Pancreas (tissue), 10 donors: ENCODE measurements around the gene TSPAN32. TPM values are rescaled to one million over a fixed set of nuclear protein-coding genes. Genes with fewer than 3 reads are reported as not detected.

Experiments
- ATAC-seq, 4 donors: fragments of 200-7000 bp; cut with Tn5 transposase; one replicate each; pipeline versions ENCODE4 v1.8.0 to v1.9.1; 2020; ENCODE audit warnings: mild to moderate bottlenecking in 4 of 4, moderate library complexity in 4 of 4
- DNase-seq, 6 donors: peaks; one replicate each; pipeline ENCODE4 v3.0.0-alpha.2; 2020
- FAIRE-seq: peaks from 2 replicates; lab custom pipeline; 2012; peaks lifted over from hg19 to GRCh38; lab: Jason Lieb, UNC
- H3K27ac ChIP-seq, 4 donors: fragments of 200-600 bp; sonication (generic); 1 replicate in 3 of 4; 2 replicates in 1 of 4; pipeline versions ENCODE4 v1.5.0 to v1.8.0; 2020
- H3K27me3 ChIP-seq, 4 donors: fragments of 200-600 bp; one replicate each; pipeline ENCODE4 v1.8.0; 2021
- H3K36me3 ChIP-seq, 3 donors: fragments of 200-600 bp; sonication (generic) in 1 of 3; one replicate each; pipeline versions ENCODE4 v1.5.0 to v1.8.0; 2020 to 2021
- H3K4me1 ChIP-seq, 3 donors: fragments of 200-600 bp; one replicate each; pipeline ENCODE4 v1.8.0; 2021
- H3K4me3 ChIP-seq, 4 donors: fragments of 200-600 bp; sonication (generic) in 2 of 4; one replicate each; pipeline versions ENCODE4 v1.5.0 to v1.8.0; 2020 to 2021
- H3K9me3 ChIP-seq, 4 donors: fragments of 200-600 bp; one replicate each; pipeline ENCODE4 v1.8.0; 2021
- CTCF ChIP-seq, 4 donors: fragments of 200-600 bp; sonication (generic) in 3 of 4; IDR thresholded peaks; one replicate each; pipeline versions ENCODE4 v1.5.0 to v1.8.0; 2021; ENCODE audit warnings: antibody characterized with exemption in 4 of 4
- WGBS, 2 donors: extraction: QIAGEN DNeasy Blood & Tissue Kit; methylation state at CpG; one replicate each; pipeline ENCODE4 v1.1.7; 2013; 5-methylcytosine and 5-hydroxymethylcytosine counted together
- intact Hi-C, 3 donors: fragments of 100-400 bp; cut with DNase I; formaldehyde crosslinking; loops; one replicate each; pipeline versions ENCODE4 v1.11.1 to v1.14.2; 2022
- polyA plus RNA-seq, 2 donors: library from polyadenylated mRNA; stranded (reverse); fragments of 200-250 nt; gene quantifications; one replicate each; pipeline ENCODE4 v1.2.3, GENCODE V29; 2013
- total RNA-seq, 6 donors: library from RNA; stranded (reverse); fragmentation: NEBNext Ultra II Directional in 4 of 6; extraction: Animal tissue kit (Norgen Biotek cat#: 25700) in 4 of 6; gene quantifications; one replicate each; pipeline versions ENCODE4 v1.2.1 to v1.2.4, GENCODE V29; 2021 to 2023
- donor health status: healthy with polysubstance abuse.
- donor health status: DM: no; HTN: no; CAD: no; lungs with moderate emphysema.
- donor health status: DM: no; HTN: no; CAD: no.
- donor health status: control.
- donor health status: control.
- donor health status: Bipolar disorder and iron deficiency.
- donor health status: DM: yes; HTN: yes; CAD: no.
- donor health status: DM: no; HTN: no; CAD: no.
- donor health status: DM: no; HTN: no; CAD: no.
- donor health status: DM: yes; HTN: yes; CAD: no.

TSPAN32 gene
- total and polyA plus RNA-seq, 8 donors = 0.25 to 1.4 (median 0.49) TPM; not detected in 1

- intact Hi-C loops = loop anchor here in 1 of 3 donors (5.0 kb wide), 1 partner anchor 100 kb away; no protein-coding TSS in a partner anchor
- no peak for TF ChIP-seq CTCF (IDR thresholded peaks at IDR 0.05)
- no peaks in the 10 kb centered on the region for H3K9me3 ChIP-seq
- H3K36me3 ChIP-seq = no peaks in the 10 kb centered on the region
- H3K27ac ChIP-seq = no peak overlapping the region
- 34 to 44% methylated on average over 1 of the region's 1 CpG for WGBS, 2 donors
- FAIRE-seq (no peak), ATAC-seq (no peak), DNase-seq (no peak)
- no peak overlapping the region for H3K4me3 ChIP-seq
- H3K4me1 ChIP-seq = no peaks in the 10 kb centered on the region
- no peaks in the 10 kb centered on the region for H3K27me3 ChIP-seq
Measured at GRCh38 chr11:2297623-2298030, 4.2 kb upstream of the TSPAN32 start.

GRCh38 chr11:2298131-2298794, 3.5 kb upstream of the TSPAN32 start:
- Histone ChIP-seq H3K4me3 (no peak overlapping the region), H3K36me3 (no peaks in the 10 kb centered on the region), H3K27me3 (no peaks in the 10 kb centered on the region), H3K4me1 (peaks cover 0 to 6% (median 2%) of the 10 kb centered on the region in 3 donors), H3K9me3 (no peaks in the 10 kb centered on the region), H3K27ac (no peak overlapping the region)
- DNase-seq (peak in 1 of 6 donors; percentile 67), FAIRE-seq (no peak), ATAC-seq (no peak)
- intact Hi-C loops = loop anchor here in 1 of 3 donors (5.0 kb wide), 1 partner anchor 101 kb away; no protein-coding TSS in a partner anchor
- TF ChIP-seq CTCF (IDR thresholded peaks at IDR 0.05) = no peak
- 65 to 83% methylated on average over 13 to 14 of the region's 14 CpGs for WGBS, 2 donors

- no peak overlapping the region for H3K4me3 ChIP-seq
- TF ChIP-seq CTCF (IDR thresholded peaks at IDR 0.05) = peak in 1 of 4 donors; percentile 24
- H3K27ac ChIP-seq = no peak overlapping the region
- peak in 3 of 4 donors; percentile 35 to 65 (median 63) for ATAC-seq
- no peak for FAIRE-seq
- intact Hi-C loops = loop anchor here in 1 of 3 donors (5.0 kb wide), 1 partner anchor 102 kb away; no protein-coding TSS in a partner anchor
- peaks cover 0 to 14% (median 10%) of the 10 kb centered on the region in 3 donors for H3K4me1 ChIP-seq
- H3K27me3 ChIP-seq = no peaks in the 10 kb centered on the region
- no peaks in the 10 kb centered on the region for H3K9me3 ChIP-seq
- WGBS, 2 donors = 43 to 51% methylated on average over 18 of the region's 18 CpGs
- DNase-seq = peak in 3 of 6 donors; percentile 22 to 73 (median 61)
- H3K36me3 ChIP-seq = no peaks in the 10 kb centered on the region
Measured at GRCh38 chr11:2298795-2299761, 2.7 kb upstream of the TSPAN32 start.

GRCh38 chr11:2299773-2300172, 2.0 kb upstream of the TSPAN32 start:
- intact Hi-C loops = loop anchor here in 2 of 3 donors (2.0 to 10.0 kb wide), 3 partner anchors 102 to 595 kb away; no protein-coding TSS in a partner anchor
- H3K4me1 ChIP-seq = peaks cover 0 to 14% (median 10%) of the 10 kb centered on the region in 3 donors

More at GRCh38 chr11:2299773-2300172, 2.0 kb upstream of the TSPAN32 start:
- H3K27me3 ChIP-seq = no peaks in the 10 kb centered on the region
- H3K36me3 ChIP-seq = no peaks in the 10 kb centered on the region
- no peak overlapping the region for H3K27ac ChIP-seq
- H3K4me3 ChIP-seq = no peak overlapping the region
- ATAC-seq (no peak), FAIRE-seq (no peak), DNase-seq (peak in 1 of 6 donors; percentile 36)
- no peak for TF ChIP-seq CTCF (IDR thresholded peaks at IDR 0.05)
- no peaks in the 10 kb centered on the region for H3K9me3 ChIP-seq
- 67 to 81% methylated on average over 10 of the region's 10 CpGs for WGBS, 2 donors
